ENCODE data around the gene TENM4.
"Not testable (repeated sequence)": the region's sequence is repeated elsewhere in the genome, so short reads cannot be mapped to it uniquely, and the experiment has no call there.

The TENM4 gene

GRCh38 chr11:79013509-79013908 is 427.3 kb downstream of the TENM4 start:
- H3K27ac Mint-ChIP-seq = no peak overlapping the region
- no peaks in the 10 kb centered on the region for H3K36me3 Mint-ChIP-seq (ENCODE audit: low read depth)
- H3K27me3 Mint-ChIP-seq = peaks cover 19% of the 10 kb centered on the region
- no peak overlapping the region for H3K4me3 Mint-ChIP-seq
- peaks cover 3% of the 10 kb centered on the region for H3K4me1 Mint-ChIP-seq (ENCODE audit: low read depth)
- H3K9me3 Mint-ChIP-seq = no peaks in the 10 kb centered on the region
- no peak for DNase-seq

- Mint-ChIP-seq H3K4me1 (ENCODE audit: low read depth) (no peaks in the 10 kb centered on the region), H3K9me3 (no peaks in the 10 kb centered on the region), H3K36me3 (ENCODE audit: low read depth) (no peaks in the 10 kb centered on the region), H3K4me3 (no peak overlapping the region), H3K27ac (no peak overlapping the region), H3K27me3 (peaks cover 19% of the 10 kb centered on the region)
- DNase-seq = no peak
Measured at GRCh38 chr11:79011357-79011756, 429.5 kb downstream of the TENM4 start.

GRCh38 chr11:79007771-79008402 is 432.9 kb downstream of the TENM4 start:
- no peak for DNase-seq
- Mint-ChIP-seq H3K4me1 (ENCODE audit: low read depth) (no peaks in the 10 kb centered on the region), H3K27me3 (peaks cover 8% of the 10 kb centered on the region), H3K4me3 (no peak overlapping the region), H3K36me3 (ENCODE audit: low read depth) (no peaks in the 10 kb centered on the region), H3K27ac (no peak overlapping the region), H3K9me3 (peaks cover 9% of the 10 kb centered on the region)

DNA sequence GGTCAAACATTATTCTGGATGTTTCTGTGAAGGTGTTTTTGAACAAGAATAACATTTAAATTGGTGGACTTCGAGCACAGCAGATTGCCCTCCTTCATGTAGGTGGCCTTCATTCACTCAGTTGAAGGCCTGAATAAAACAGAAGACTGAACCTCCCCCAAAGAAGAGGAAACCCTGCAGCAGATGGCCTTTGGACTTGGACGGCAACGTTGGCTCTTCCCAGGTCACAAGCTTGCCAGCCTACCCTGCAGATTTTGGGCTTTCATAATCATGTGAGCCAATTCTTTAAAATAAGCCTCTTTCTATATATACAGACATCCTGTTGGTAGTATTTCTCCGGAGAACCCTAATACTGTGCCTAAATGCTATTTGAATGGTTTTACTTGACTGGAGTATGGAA is 434.0 kb downstream of the TENM4 start:
- H3K36me3 Mint-ChIP-seq (ENCODE audit: low read depth) = no peaks in the 10 kb centered on the region
- no peak overlapping the region for H3K4me3 Mint-ChIP-seq
- H3K27me3 Mint-ChIP-seq = no peaks in the 10 kb centered on the region
- no peaks in the 10 kb centered on the region for H3K4me1 Mint-ChIP-seq (ENCODE audit: low read depth)
- H3K9me3 Mint-ChIP-seq = peaks cover 9% of the 10 kb centered on the region
- DNase-seq = no peak
- no peak overlapping the region for H3K27ac Mint-ChIP-seq

DNA sequence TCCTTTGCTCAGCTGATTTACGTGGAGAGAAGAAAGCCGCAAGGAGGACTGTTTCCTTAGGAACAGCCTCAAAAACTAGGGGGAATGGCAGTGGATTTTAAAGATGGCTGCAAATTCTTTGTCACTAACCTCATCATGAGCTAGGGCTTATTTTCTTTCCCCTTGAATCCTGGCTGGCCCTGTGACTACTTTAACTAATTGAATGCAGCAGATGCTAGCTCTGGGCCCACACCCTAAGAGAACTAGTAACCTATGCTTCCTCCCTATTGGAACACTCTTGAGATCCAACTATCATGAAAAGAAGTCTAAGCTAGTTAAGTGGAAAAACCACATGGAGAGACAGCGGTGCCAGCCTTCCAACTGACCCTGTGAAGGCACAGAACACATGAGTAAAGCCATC is 444.8 kb downstream of the TENM4 start:
- no peaks in the 10 kb centered on the region for H3K36me3 Mint-ChIP-seq (ENCODE audit: low read depth)
- peaks cover 14% of the 10 kb centered on the region for H3K27me3 Mint-ChIP-seq
- no peaks in the 10 kb centered on the region for H3K4me1 Mint-ChIP-seq (ENCODE audit: low read depth)
- no peak overlapping the region for H3K4me3 Mint-ChIP-seq
- no peak overlapping the region for H3K27ac Mint-ChIP-seq
- no peak for DNase-seq
- peaks cover 19% of the 10 kb centered on the region for H3K9me3 Mint-ChIP-seq

DNA sequence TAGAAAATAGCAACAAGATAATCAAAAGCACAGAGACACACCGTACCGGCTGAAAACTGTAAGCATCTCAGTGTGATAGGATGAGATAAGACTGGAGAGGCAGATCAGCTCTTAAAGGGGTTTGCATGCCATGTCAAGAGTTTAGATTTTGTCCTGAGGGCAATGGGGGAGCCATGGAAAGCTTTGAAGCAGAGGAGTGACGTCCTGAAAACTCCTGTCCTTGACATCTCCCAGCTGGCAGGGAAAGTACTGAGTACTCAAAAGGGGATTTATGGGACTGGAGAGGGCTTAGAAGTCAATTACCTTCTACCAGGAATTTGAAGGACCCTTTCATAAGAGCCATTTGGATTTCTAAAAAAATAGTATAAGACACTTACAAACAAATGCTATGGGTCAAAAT is 445.7 kb downstream of the TENM4 start:
- H3K36me3 Mint-ChIP-seq (ENCODE audit: low read depth) = no peaks in the 10 kb centered on the region
- no peaks in the 10 kb centered on the region for H3K4me1 Mint-ChIP-seq (ENCODE audit: low read depth)
- peaks cover 17% of the 10 kb centered on the region for H3K9me3 Mint-ChIP-seq
- no peak for DNase-seq
- H3K27me3 Mint-ChIP-seq = peaks cover 14% of the 10 kb centered on the region
- no peak overlapping the region for H3K4me3 Mint-ChIP-seq
- no peak overlapping the region for H3K27ac Mint-ChIP-seq

DNA sequence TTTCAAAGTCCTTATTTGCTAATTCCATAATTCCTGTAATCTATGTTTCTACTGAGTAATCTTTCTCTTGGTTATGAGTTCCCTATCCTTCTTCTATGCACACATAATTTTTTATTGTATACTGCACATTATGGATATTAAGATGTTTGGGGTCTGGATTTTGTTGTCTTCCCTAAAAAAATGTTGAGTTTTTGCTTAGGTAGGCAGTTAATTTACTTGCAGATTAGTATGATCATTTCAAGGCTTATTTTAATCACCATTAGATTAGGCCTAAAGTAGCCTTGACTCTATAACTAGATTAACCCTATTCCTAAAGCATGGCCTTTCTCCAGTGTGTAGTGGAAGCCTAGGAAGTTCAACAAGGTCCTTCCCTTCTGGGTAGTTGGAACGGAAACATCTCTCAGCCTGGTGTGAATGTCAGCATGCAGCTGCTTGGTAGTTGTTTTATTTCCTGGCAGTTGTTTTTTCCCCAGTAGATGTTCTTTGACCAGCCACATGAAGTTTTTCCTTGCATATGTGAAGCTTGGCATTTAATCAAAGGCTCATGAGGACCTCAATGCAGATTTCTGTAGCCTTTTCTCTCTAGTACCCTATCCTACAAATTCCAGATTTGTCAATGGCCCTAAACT is 446.9 kb downstream of the TENM4 start:
- Mint-ChIP-seq H3K4me1 (ENCODE audit: low read depth) (no peaks in the 10 kb centered on the region), H3K36me3 (ENCODE audit: low read depth) (no peaks in the 10 kb centered on the region), H3K9me3 (peaks cover 9% of the 10 kb centered on the region), H3K27ac (no peak overlapping the region), H3K27me3 (peaks cover 14% of the 10 kb centered on the region), H3K4me3 (no peak overlapping the region)
- DNase-seq = no peak

DNA sequence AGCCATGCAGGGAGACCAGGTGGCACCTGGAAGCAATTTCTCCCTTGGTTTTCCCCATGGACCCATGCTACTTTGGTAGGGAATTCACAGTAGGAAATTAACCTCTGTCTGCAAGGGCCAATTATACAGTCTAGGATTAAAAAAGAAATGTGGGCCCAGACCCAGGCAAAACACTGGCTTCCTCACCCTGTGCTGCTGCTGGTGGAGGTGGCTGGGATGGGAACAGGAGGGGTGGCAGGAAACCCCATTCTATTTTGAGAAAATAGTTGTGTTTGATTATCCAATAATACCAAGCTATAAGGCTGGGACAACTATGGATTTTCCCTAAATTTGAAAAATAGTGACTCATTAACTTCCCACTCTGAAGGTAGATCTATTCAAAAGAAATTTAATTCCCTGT is 449.1 kb downstream of the TENM4 start:
- Mint-ChIP-seq H3K27ac (no peak overlapping the region), H3K36me3 (ENCODE audit: low read depth) (no peaks in the 10 kb centered on the region), H3K27me3 (peaks cover 14% of the 10 kb centered on the region), H3K4me1 (ENCODE audit: low read depth) (no peaks in the 10 kb centered on the region), H3K4me3 (no peak overlapping the region), H3K9me3 (no peaks in the 10 kb centered on the region)
- DNase-seq = no peak

- no peak for DNase-seq
- Mint-ChIP-seq H3K36me3 (ENCODE audit: low read depth) (no peaks in the 10 kb centered on the region), H3K9me3 (no peaks in the 10 kb centered on the region), H3K4me3 (no peak overlapping the region), H3K27me3 (peaks cover 7% of the 10 kb centered on the region), H3K4me1 (ENCODE audit: low read depth) (no peaks in the 10 kb centered on the region), H3K27ac (no peak overlapping the region)
Measured at GRCh38 chr11:78990261-78990660, 450.6 kb downstream of the TENM4 start.

GRCh38 chr11:78987748-78988147 is 453.1 kb downstream of the TENM4 start:
- H3K27me3 Mint-ChIP-seq = peaks cover 2% of the 10 kb centered on the region
- H3K27ac Mint-ChIP-seq = no peak overlapping the region
- no peaks in the 10 kb centered on the region for H3K9me3 Mint-ChIP-seq
- H3K4me1 Mint-ChIP-seq (ENCODE audit: low read depth) = no peaks in the 10 kb centered on the region
- H3K36me3 Mint-ChIP-seq (ENCODE audit: low read depth) = no peaks in the 10 kb centered on the region
- DNase-seq = no peak
- H3K4me3 Mint-ChIP-seq = no peak overlapping the region

GRCh38 chr11:78986305-78986704 is 454.5 kb downstream of the TENM4 start:
- no peaks in the 10 kb centered on the region for H3K9me3 Mint-ChIP-seq
- no peaks in the 10 kb centered on the region for H3K4me1 Mint-ChIP-seq (ENCODE audit: low read depth)
- H3K27me3 Mint-ChIP-seq = peaks cover 2% of the 10 kb centered on the region
- no peak overlapping the region for H3K4me3 Mint-ChIP-seq
- no peaks in the 10 kb centered on the region for H3K36me3 Mint-ChIP-seq (ENCODE audit: low read depth)
- no peak overlapping the region for H3K27ac Mint-ChIP-seq
- DNase-seq = no peak

DNA sequence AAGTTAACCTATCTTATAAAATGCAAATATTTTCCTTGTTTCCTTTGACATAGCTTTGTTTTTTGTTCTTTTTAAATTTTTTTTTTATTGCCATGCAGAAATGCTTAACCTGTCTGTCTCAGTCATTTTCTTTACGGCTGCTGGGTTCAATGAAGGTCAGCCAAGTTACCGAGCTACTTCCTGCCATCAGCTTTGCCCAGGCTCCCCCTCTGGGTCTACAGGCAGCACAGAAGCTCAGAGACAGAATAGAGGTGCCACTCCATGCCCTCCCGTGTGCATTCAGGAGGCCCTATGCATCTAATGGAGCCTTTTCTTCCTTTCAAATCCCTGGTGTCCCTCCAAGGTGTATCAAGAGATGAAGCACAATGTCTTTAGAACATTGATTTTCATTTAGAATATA is 455.2 kb downstream of the TENM4 start:
- H3K4me1 Mint-ChIP-seq (ENCODE audit: low read depth) = no peaks in the 10 kb centered on the region
- no peaks in the 10 kb centered on the region for H3K9me3 Mint-ChIP-seq
- no peak for DNase-seq
- H3K36me3 Mint-ChIP-seq (ENCODE audit: low read depth) = no peaks in the 10 kb centered on the region
- H3K27me3 Mint-ChIP-seq = peaks cover 2% of the 10 kb centered on the region
- no peak overlapping the region for H3K27ac Mint-ChIP-seq
- no peak overlapping the region for H3K4me3 Mint-ChIP-seq

GRCh38 chr11:78982473-78982872 is 458.4 kb downstream of the TENM4 start:
- no peak for DNase-seq
- Mint-ChIP-seq H3K27ac (no peak overlapping the region), H3K27me3 (peaks cover 2% of the 10 kb centered on the region), H3K4me3 (no peak overlapping the region), H3K36me3 (ENCODE audit: low read depth) (no peaks in the 10 kb centered on the region), H3K9me3 (peaks cover 2% of the 10 kb centered on the region), H3K4me1 (ENCODE audit: low read depth) (no peaks in the 10 kb centered on the region)

- Mint-ChIP-seq H3K36me3 (ENCODE audit: low read depth) (no peaks in the 10 kb centered on the region), H3K4me3 (no peak overlapping the region), H3K27me3 (peaks cover 2% of the 10 kb centered on the region), H3K27ac (no peak overlapping the region), H3K4me1 (ENCODE audit: low read depth) (no peaks in the 10 kb centered on the region), H3K9me3 (peaks cover 2% of the 10 kb centered on the region)
- DNase-seq = no peak
Measured at GRCh38 chr11:78981153-78981552, 459.7 kb downstream of the TENM4 start.

DNA sequence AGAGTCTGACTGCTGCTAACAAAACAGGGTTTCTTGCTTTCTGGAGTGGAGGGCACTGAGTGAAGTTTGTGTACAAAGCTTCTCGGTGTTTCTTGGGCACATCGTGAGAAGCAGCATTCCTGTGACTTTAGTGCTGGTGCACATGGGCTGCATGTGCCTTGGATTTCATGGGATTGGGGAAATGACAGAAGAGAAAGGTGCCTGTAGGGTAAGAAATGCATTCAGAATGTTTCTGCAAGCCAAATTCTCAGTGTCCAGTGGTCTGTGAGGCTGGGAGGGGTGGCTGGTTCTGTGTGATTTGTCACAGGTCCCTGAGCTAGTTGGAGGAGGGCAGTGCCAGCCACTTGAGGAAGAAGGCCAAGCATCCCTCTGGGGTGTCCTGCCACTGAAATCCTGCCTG is 462.0 kb downstream of the TENM4 start:
- Mint-ChIP-seq H3K4me1 (ENCODE audit: low read depth) (no peaks in the 10 kb centered on the region), H3K9me3 (peaks cover 2% of the 10 kb centered on the region), H3K27ac (no peak overlapping the region), H3K27me3 (peaks cover 5% of the 10 kb centered on the region), H3K36me3 (ENCODE audit: low read depth) (no peaks in the 10 kb centered on the region), H3K4me3 (no peak overlapping the region)
- no peak for DNase-seq

GRCh38 chr11:78977848-78978247 is 463.0 kb downstream of the TENM4 start:
- H3K27me3 Mint-ChIP-seq; DNase-seq; H3K36me3 Mint-ChIP-seq (ENCODE audit: low read depth); H3K4me3 Mint-ChIP-seq; H3K4me1 Mint-ChIP-seq (ENCODE audit: low read depth); H3K9me3 Mint-ChIP-seq; H3K27ac Mint-ChIP-seq: not testable (repeated sequence)
